GM12873 (cell line): ENCODE measurements around the gene WDR70.

Experiments used
- CTCF ChIP-seq: IDR thresholded peaks from 2 replicates; pipeline ENCODE4 v1.5.1; 2012; ENCODE audit warnings: low read depth, mild to moderate bottlenecking, moderate library complexity, low read length, control low read depth; ENCODE audit not compliant: insufficient read depth; ENCODE audit errors: missing control alignments

The WDR70 gene

GRCh38 chr5:37776826-37777225, 397.7 kb downstream of the WDR70 start:
- TF ChIP-seq CTCF, result no peak

- no peak for TF ChIP-seq CTCF
These were observed 398.5 kb downstream of the WDR70 start for GRCh38 chr5:37777432-37778130.

- TF ChIP-seq CTCF, result no peak
These were observed 407.3 kb downstream of the WDR70 start for GRCh38 chr5:37786416-37786815.

- no peak for TF ChIP-seq CTCF
These were observed 407.9 kb downstream of the WDR70 start for GRCh38 chr5:37786862-37787519.

GRCh38 chr5:37787742-37788141, 408.6 kb downstream of the WDR70 start:
- TF ChIP-seq CTCF, result no peak

- TF ChIP-seq CTCF, result no peak
These were observed 410.9 kb downstream of the WDR70 start for GRCh38 chr5:37789991-37790390.

GRCh38 chr5:37791321-37791720, 412.2 kb downstream of the WDR70 start:
- TF ChIP-seq CTCF, result no peak
